ENCODE data around the gene ATP11A. TPM values are rescaled to one million over a fixed set of nuclear protein-coding genes. Genes with fewer than 3 reads are reported as not detected.

ATP11A gene
- total RNA-seq, 1 experiment from 2014 or later: 3.7 TPM

GRCh38 chr13:112926993-112927392 is 237.2 kb downstream of the ATP11A start:
- no peaks in the 10 kb centered on the region for H3K9me3 ChIP-seq (replicated peaks)
- no peak overlapping the region for H3K27ac ChIP-seq
- H3K4me1 ChIP-seq (replicated peaks): 0 out of 2 replicates have a peak, but pooled peaks cover 3% of the 10 kb centered on the region
- peaks cover 33% of the 10 kb centered on the region for H3K27me3 ChIP-seq (replicated peaks)
- no peak overlapping the region for H3K4me3 ChIP-seq
- no peaks in the 10 kb centered on the region for H3K36me3 ChIP-seq
- DNase-seq (ENCODE audit: low read depth in 1 of 2, low spot score in 2 of 2): no peak

GRCh38 chr13:112928020-112928971 is 238.5 kb downstream of the ATP11A start:
- H3K4me1 ChIP-seq (replicated peaks): 0 out of 2 replicates have a peak, but pooled peaks cover 3% of the 10 kb centered on the region
- no peaks in the 10 kb centered on the region for H3K36me3 ChIP-seq
- DNase-seq (ENCODE audit: low read depth in 1 of 2, low spot score in 2 of 2): no peak
- H3K27ac ChIP-seq: no peak overlapping the region
- no peak overlapping the region for H3K4me3 ChIP-seq
- H3K27me3 ChIP-seq (replicated peaks): peaks cover 33% of the 10 kb centered on the region
- no peaks in the 10 kb centered on the region for H3K9me3 ChIP-seq (replicated peaks)

GRCh38 chr13:112928972-112929782 is 239.3 kb downstream of the ATP11A start:
- H3K4me3 ChIP-seq: no peak overlapping the region
- no peaks in the 10 kb centered on the region for H3K9me3 ChIP-seq (replicated peaks)
- no peak for DNase-seq (ENCODE audit: low read depth in 1 of 2, low spot score in 2 of 2)
- H3K27ac ChIP-seq: no peak overlapping the region
- peaks cover 33% of the 10 kb centered on the region for H3K27me3 ChIP-seq (replicated peaks)
- H3K36me3 ChIP-seq: no peaks in the 10 kb centered on the region
- 0 out of 2 replicates have a peak, but pooled peaks cover 3% of the 10 kb centered on the region for H3K4me1 ChIP-seq (replicated peaks)

- 0 out of 2 replicates have a peak, but pooled peaks cover 3% of the 10 kb centered on the region for H3K4me1 ChIP-seq (replicated peaks)
- peaks cover 31% of the 10 kb centered on the region for H3K27me3 ChIP-seq (replicated peaks)
- no peaks in the 10 kb centered on the region for H3K9me3 ChIP-seq (replicated peaks)
- H3K36me3 ChIP-seq: no peaks in the 10 kb centered on the region
- no peak overlapping the region for H3K27ac ChIP-seq
- no peak overlapping the region for H3K4me3 ChIP-seq
- no peak for DNase-seq (ENCODE audit: low read depth in 1 of 2, low spot score in 2 of 2)
Observed at GRCh38 chr13:112929783-112930055, 239.9 kb downstream of the ATP11A start.

GRCh38 chr13:112930192-112930591 is 240.4 kb downstream of the ATP11A start:
- Histone ChIP-seq H3K4me3 (no peak overlapping the region), H3K9me3 (replicated peaks) (no peaks in the 10 kb centered on the region), H3K27me3 (replicated peaks) (peaks cover 27% of the 10 kb centered on the region), H3K36me3 (no peaks in the 10 kb centered on the region), H3K27ac (no peak overlapping the region), H3K4me1 (replicated peaks) (0 out of 2 replicates have a peak, but pooled peaks cover 3% of the 10 kb centered on the region)
- no peak for DNase-seq (ENCODE audit: low read depth in 1 of 2, low spot score in 2 of 2)

GRCh38 chr13:112931028-112931934 is 241.4 kb downstream of the ATP11A start:
- Histone ChIP-seq H3K27ac (no peak overlapping the region), H3K4me3 (no peak overlapping the region), H3K4me1 (replicated peaks) (0 out of 2 replicates have a peak, but pooled peaks cover 3% of the 10 kb centered on the region), H3K27me3 (replicated peaks) (peaks cover 27% of the 10 kb centered on the region), H3K36me3 (no peaks in the 10 kb centered on the region), H3K9me3 (replicated peaks) (no peaks in the 10 kb centered on the region)
- peak; percentile 42 to 53 for DNase-seq (ENCODE audit: low read depth in 1 of 2, low spot score in 2 of 2)

GRCh38 chr13:112932971-112933370 is 243.1 kb downstream of the ATP11A start:
- no peak overlapping the region for H3K4me3 ChIP-seq
- H3K27me3 ChIP-seq (replicated peaks): peaks cover 22% of the 10 kb centered on the region
- H3K27ac ChIP-seq: no peak overlapping the region
- H3K36me3 ChIP-seq: no peaks in the 10 kb centered on the region
- DNase-seq (ENCODE audit: low read depth in 1 of 2, low spot score in 2 of 2): no peak
- H3K4me1 ChIP-seq (replicated peaks): 0 out of 2 replicates have a peak, but pooled peaks cover 3% of the 10 kb centered on the region
- no peaks in the 10 kb centered on the region for H3K9me3 ChIP-seq (replicated peaks)

GRCh38 chr13:112933649-112934048 is 243.8 kb downstream of the ATP11A start:
- H3K27ac ChIP-seq: no peak overlapping the region
- H3K4me1 ChIP-seq (replicated peaks): 0 out of 2 replicates have a peak, but pooled peaks cover 3% of the 10 kb centered on the region
- no peak overlapping the region for H3K4me3 ChIP-seq
- H3K27me3 ChIP-seq (replicated peaks): peaks cover 18% of the 10 kb centered on the region
- no peak for DNase-seq (ENCODE audit: low read depth in 1 of 2, low spot score in 2 of 2)
- no peaks in the 10 kb centered on the region for H3K36me3 ChIP-seq
- no peaks in the 10 kb centered on the region for H3K9me3 ChIP-seq (replicated peaks)

GRCh38 chr13:112934078-112934477 is 244.2 kb downstream of the ATP11A start:
- Histone ChIP-seq H3K27ac (no peak overlapping the region), H3K27me3 (replicated peaks) (peaks cover 13% of the 10 kb centered on the region), H3K9me3 (replicated peaks) (no peaks in the 10 kb centered on the region), H3K36me3 (no peaks in the 10 kb centered on the region), H3K4me1 (replicated peaks) (0 out of 2 replicates have a peak, but pooled peaks cover 3% of the 10 kb centered on the region), H3K4me3 (no peak overlapping the region)
- no peak for DNase-seq (ENCODE audit: low read depth in 1 of 2, low spot score in 2 of 2)

Other genes starting within 250 kb of the ATP11A start
- gene TUBGCP3, start 101.9 kb upstream of the ATP11A start, total RNA-seq (2014; rRNA removed; shearing (Covaris generic)): 23.6 and 37.3 TPM in 2 replicates

Data from SJSA1 (cell line).